ENCODE measurements around the gene SRCIN1.
"Not testable (repeated sequence)": the region's sequence is repeated elsewhere in the genome, so short reads cannot be mapped to it uniquely, and the experiment has no call there.

Gene SRCIN1

GRCh38 chr17:38533241-38533640, 72.5 kb downstream of the SRCIN1 start:
- no peak for DNase-seq (ENCODE audit: extremely low read depth, insufficient read length)
- Histone ChIP-seq H3K27me3 (replicated peaks; ENCODE audit: control insufficient read depth, insufficient read depth, low read length) (no peaks in the 10 kb centered on the region; the same call in none of the 2 replicates), H3K36me3 (ENCODE audit: control insufficient read depth, insufficient read depth, low read length) (no peaks in the 10 kb centered on the region), H3K4me3 (replicated peaks; ENCODE audit: low read depth, low read length) (no peak overlapping the region)
- no peak for TF ChIP-seq CTCF (IDR thresholded peaks at IDR 0.05; ENCODE audit: insufficient read depth, low read length, poor library complexity, severe bottlenecking)

GRCh38 chr17:38532451-38532850, 73.3 kb downstream of the SRCIN1 start:
- TF ChIP-seq CTCF (IDR thresholded peaks at IDR 0.05; ENCODE audit: insufficient read depth, low read length, poor library complexity, severe bottlenecking), result no peak
- Histone ChIP-seq H3K27me3 (replicated peaks; ENCODE audit: control insufficient read depth, insufficient read depth, low read length) (no peaks in the 10 kb centered on the region; the same call in none of the 2 replicates), H3K4me3 (replicated peaks; ENCODE audit: low read depth, low read length) (no peak overlapping the region), H3K36me3 (ENCODE audit: control insufficient read depth, insufficient read depth, low read length) (no peaks in the 10 kb centered on the region)
- no peak for DNase-seq (ENCODE audit: extremely low read depth, insufficient read length)

- not testable (repeated sequence) for H3K27me3 ChIP-seq (replicated peaks; ENCODE audit: control insufficient read depth, insufficient read depth, low read length); H3K36me3 ChIP-seq (ENCODE audit: control insufficient read depth, insufficient read depth, low read length); H3K4me3 ChIP-seq (replicated peaks; ENCODE audit: low read depth, low read length); DNase-seq (ENCODE audit: extremely low read depth, insufficient read length)
Observed at GRCh38 chr17:38531761-38532160, 74.0 kb downstream of the SRCIN1 start.

GRCh38 chr17:38530856-38531255, 74.9 kb downstream of the SRCIN1 start:
- H3K36me3 ChIP-seq (ENCODE audit: control insufficient read depth, insufficient read depth, low read length); H3K4me3 ChIP-seq (replicated peaks; ENCODE audit: low read depth, low read length); DNase-seq (ENCODE audit: extremely low read depth, insufficient read length); H3K27me3 ChIP-seq (replicated peaks; ENCODE audit: control insufficient read depth, insufficient read depth, low read length): not testable (repeated sequence)

- not testable (repeated sequence) for H3K36me3 ChIP-seq (ENCODE audit: control insufficient read depth, insufficient read depth, low read length); H3K4me3 ChIP-seq (replicated peaks; ENCODE audit: low read depth, low read length); DNase-seq (ENCODE audit: extremely low read depth, insufficient read length)
Observed at GRCh38 chr17:38528141-38528540, 77.6 kb downstream of the SRCIN1 start.

GRCh38 chr17:38526526-38526925, 79.2 kb downstream of the SRCIN1 start:
- DNase-seq (ENCODE audit: extremely low read depth, insufficient read length); H3K36me3 ChIP-seq (ENCODE audit: control insufficient read depth, insufficient read depth, low read length); H3K4me3 ChIP-seq (replicated peaks; ENCODE audit: low read depth, low read length); H3K27me3 ChIP-seq (replicated peaks; ENCODE audit: control insufficient read depth, insufficient read depth, low read length): not testable (repeated sequence)

More at GRCh38 chr17:38528141-38528540, 77.6 kb downstream of the SRCIN1 start:
- not testable (repeated sequence) for H3K27me3 ChIP-seq (replicated peaks; ENCODE audit: control insufficient read depth, insufficient read depth, low read length)

- no peaks in the 10 kb centered on the region for H3K36me3 ChIP-seq (ENCODE audit: control insufficient read depth, insufficient read depth, low read length)
- no peak for TF ChIP-seq CTCF (IDR thresholded peaks at IDR 0.05; ENCODE audit: insufficient read depth, low read length, poor library complexity, severe bottlenecking)
- no peak overlapping the region for H3K4me3 ChIP-seq (replicated peaks; ENCODE audit: low read depth, low read length)
- no peak for DNase-seq (ENCODE audit: extremely low read depth, insufficient read length)
- no peaks in the 10 kb centered on the region; the same call in 1 of the 2 replicates for H3K27me3 ChIP-seq (replicated peaks; ENCODE audit: control insufficient read depth, insufficient read depth, low read length)
Observed at GRCh38 chr17:38512473-38513058, 93.2 kb downstream of the SRCIN1 start.

All from GM06990 (cell line).